GM19035 (cell line): Measurements from ENCODE around the gene TMEM8B.

Source experiments
- ATAC-seq: cut with Tn5 transposase; IDR thresholded peaks from one replicate; pipeline ENCODE4 v1.9.1; 2021; ENCODE audit not compliant: unreplicated experiment

Gene TMEM8B

DNA sequence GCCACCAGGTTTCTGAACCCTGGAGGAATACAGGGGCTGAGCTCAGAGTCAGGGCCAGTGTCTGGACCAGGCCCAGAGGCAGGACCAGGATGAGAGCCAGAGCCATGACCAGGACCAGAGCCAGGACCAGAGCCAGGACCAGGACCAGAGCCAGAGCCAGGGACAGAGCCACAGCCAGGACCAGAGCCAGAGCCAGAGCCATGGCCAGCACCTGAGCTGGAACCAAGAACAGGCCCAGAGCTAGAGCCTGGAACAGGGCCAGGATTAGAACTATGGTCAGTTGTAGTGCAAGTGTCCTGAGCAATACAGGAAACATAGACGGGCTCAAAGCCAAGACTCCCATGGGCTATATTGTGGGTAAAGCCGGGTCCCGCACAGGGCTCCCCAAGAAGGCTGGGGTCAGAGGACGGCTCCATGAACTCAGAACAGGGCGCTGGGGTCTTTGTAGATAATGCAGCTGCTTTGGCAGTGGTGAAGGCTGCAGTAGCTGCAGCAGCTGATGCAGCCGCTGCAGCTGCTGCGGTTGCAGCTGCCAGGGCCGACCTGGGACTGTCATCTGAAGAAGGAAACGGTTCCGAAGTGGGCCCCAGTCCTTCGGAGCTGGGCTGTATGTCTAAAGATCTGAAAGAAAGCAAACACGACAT, 17.5 kb upstream of the TMEM8B start:
- no peak for ATAC-seq

DNA sequence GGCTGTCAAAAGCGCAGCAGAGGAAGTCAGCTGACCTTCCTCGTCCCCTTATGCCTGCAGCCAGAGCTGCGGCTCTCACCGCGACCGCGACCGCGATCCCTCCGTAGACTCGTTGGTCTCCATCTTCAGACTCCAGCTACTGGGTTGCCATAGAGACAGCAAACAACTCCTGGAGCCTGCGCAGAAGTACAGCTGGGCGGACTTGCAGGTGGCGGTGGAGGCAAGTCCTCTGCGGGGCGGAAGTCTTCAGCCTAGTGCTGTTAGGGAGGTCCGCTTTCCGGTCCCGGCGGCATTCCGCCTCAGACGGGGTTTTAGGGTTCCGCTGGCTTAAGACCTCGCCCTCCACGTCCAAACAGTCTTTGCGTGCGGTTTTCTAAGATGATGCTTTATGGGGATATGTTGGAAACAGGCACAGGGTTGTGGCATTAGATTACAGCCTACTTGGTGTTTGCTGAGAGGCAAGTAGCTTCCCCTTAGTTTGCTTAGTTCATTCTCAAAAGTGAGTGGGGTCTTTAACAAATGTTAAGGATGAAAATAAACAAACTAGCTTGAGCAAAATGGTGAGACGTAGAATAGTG, 16.9 kb upstream of the TMEM8B start, which contains the start of gene SPAG8:
TSS of gene SPAG8 (minus strand) at position 238 of the 578 bp plus-strand sequence. CDS start at position 123, 115 bp downstream.
- peak; percentile 55 for ATAC-seq

DNA sequence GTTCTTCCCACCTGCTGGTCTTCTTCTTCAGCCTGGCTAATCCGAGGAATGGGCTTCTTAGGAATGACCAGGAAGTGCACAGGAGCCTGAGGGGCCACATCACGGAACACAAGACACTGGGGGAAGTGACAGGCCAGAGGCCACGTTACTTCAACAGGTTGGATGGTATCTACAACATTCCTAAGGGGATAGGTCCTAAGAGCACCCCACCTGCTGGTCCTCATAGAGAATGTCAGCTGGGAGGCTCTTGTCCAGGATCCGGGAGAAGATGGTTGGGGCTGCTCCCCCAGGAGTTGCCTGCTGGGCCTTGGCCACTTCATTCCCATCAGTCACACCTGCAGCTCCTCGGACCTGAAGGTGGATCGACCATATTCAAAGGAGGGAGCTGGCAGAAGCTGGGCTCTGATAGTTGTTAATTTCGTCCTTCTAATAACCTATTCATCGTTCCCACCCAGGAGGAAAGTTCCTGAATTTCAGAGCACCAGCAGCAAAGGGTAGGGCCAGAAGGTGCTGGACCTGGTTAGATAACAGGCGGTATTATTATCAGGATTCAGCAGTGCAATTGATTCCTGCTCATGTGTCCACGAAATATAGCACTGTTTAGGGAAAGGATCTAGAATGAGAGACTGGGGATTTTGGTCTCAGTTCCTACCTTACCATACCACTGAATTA, 15.5 kb upstream of the TMEM8B start:
- no peak for ATAC-seq

DNA sequence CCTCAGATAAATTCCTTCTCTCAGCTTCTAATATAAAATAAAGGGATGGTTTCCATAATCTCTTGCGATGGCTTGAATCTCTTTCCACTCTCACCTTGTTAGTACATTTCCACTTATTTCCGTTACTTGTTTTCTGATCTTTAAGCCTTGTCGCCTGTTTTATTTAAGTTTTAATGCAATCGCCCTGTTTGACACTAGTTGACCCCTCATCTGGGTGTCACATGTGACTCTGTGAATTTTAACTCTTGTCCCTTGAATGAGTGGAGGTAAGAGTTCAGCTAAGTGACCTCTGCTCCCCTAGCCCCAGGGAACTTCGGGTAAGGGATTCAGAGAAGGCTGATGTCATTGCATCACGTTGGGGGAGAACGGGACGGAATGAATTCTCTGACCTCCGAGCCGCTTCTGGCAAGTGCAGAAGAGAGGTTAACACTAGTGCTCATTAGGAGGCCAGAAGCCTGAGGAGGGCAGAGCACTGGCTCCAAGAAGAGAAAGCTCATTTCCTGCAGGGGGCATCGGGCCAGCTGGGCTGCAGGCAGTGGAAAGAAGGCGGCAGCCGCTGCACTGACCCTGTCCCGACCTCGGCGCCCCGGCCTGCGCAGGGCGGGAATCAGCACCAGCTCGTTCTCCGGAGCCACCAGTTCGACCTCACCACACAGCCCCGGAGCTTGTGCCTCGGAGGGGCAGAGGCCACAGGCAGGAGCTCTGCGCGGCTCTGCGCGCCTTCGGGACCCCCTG, 14.8 kb upstream of the TMEM8B start:
- ATAC-seq, result peak; percentile 23

DNA sequence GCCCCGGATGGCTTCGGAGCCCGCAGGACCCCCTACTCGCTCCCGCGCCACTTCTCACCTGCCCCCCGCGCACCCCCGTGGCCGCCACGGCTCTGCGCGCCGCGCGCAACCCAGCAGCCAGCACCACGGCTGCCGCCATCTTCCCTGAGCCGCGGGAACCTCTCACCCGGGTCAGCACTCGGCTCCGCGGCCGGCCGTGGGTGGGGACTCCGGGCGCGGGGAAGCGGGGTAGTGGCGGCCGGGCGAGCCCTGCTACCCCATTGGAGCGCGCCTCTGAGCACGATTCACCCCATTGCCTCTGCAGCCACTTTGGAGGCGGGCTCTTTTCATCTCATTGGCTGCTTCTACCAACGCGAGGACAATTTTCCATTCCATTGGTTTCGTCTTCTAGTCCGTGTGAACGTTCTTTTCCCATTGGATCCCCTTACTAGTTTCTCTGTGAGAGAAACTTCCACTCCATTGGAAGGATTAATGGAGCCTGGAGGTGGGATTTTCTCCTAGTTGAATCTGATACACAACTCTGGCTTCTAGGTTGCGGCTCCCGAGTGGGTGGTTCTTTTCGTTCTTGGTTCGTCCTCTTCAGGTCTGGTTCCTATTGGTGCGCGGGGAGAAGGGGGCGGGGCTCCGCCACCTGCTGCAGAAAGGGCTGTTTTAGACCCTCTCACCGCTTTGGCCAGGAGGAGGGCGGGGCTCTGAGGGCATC, 14.0 kb upstream of the TMEM8B start, which contains the start of gene HINT2:
TSS of gene HINT2 (minus strand) at position 202 of the 703 bp plus-strand sequence. CDS start at position 139, 63 bp downstream.
- peak; percentile 79 for ATAC-seq

DNA sequence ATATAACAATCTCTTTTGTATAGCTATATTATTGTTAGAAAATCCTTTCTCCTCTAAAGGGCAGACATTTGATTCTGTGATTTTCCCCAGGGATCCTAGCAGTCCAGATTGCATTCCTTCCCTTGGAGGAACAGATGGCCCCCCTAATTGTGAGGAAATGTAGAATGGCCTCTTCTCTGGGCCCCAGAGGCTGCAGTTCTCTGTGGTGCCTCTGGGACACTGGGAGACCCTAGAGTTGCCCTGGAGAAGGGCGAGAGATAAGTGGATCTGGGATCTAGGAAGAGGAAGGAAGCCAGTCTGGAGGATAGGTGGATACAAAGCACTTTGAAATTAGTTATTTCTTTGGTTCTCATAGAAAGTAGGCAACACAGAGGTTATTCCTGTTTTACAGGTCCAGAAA, 12.3 kb upstream of the TMEM8B start:
- no peak for ATAC-seq

DNA sequence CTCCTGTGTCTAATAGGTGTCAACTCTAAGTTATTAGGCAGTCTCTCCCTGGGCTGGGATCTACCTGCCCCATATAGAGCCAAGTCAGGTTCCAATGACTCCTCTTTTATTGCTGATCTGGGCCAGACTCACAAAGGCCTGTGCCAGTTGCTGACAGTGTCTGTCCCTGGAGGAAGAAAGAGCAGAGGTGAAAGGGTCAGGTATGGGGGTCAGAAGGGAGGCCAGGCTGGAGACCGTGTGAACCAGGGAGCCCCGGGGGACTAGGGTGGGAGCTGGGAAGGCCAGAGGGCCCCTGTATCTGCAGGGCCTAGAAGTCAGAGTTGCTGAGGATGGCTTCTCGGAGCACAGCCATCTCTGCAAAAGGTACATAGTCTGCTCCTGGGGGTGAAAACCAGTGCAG, 10.7 kb upstream of the TMEM8B start:
- no peak for ATAC-seq

DNA sequence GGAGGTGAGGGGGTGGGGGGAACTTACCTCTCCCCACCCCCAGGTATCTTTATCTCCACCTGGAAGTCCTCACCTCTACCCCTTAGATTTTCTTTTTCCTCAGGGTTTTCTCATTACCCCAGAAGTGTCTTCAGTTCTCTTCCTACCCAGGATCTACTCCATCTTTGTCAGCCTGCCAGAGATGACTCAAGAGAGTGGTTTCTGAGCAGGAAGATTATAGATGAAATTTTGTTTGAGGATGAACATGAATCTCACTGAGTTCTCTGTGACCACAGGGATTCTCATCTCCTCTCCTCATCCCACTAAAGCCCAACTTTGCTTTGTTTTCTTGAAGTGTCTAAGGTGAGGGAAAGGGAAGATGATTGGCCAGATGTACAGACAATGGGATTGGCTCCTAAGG, 9.0 kb upstream of the TMEM8B start:
- no peak for ATAC-seq

DNA sequence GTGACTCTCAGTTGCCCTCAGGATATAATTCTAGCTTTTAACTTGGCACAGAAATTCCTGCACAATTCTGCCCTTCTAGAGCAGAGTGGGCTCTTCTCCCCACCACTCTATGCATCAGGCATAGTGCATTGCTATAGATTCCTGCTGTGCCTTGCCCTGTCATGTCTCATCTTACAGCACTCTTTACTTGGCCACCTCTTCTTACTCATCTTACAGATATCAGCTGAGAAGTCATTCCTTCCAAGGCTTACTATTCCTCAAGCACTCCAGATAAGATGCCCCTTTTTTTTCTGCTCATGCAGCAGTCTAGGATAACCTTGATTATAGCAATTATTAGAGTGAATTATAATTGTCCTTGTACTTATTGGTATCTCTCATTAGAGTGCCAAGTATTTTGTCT, 6.1 kb upstream of the TMEM8B start:
- ATAC-seq, result no peak

DNA sequence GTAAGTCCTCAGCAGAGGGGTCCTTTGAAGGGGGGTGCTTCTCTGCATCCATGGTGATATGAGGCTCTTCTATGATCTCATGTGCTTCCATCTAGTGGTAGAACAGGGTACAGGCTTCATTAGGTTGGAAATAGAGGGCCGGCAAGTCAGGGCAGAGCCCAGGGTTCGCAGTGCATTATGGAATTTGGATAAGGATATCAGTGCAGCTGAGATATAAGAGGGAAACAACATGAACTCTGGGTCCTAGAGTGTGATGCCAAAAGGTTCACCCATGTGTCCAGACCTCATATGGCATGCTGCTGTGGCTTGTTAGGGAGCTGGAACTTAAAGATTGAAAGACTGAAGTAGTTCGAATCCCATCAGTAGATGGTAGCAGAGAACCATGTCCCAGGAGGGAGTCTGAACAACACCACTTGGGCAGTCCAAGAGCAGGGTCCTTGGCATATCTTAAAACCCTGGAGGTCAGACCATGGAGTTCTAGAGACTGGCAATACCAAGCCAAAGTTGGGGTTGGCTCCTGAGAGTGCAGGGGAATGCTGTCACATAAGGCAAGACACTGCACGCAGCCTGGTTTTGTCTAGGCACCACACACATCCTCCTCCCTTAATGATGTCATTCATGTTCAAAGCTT, 2.8 kb upstream of the TMEM8B start:
- ATAC-seq, result no peak

DNA sequence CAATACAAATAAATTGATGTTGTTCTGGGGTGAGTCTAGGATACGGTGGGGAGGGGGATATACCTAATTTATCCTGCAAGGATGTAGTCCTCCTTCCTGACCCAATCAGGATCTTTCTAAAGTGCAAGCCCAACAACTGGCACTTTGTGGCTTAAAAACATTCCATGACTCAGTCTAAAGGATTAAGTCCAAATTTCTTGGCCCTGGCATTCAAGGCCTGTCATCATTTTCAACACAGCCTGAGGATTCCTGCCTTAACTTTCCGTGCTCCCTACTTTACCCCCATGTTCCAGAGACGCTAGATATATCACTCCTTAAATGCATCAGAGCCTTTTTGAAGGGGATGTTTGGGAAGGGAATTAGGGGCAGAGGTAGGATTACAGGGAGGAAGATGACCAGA, 1.5 kb upstream of the TMEM8B start:
- ATAC-seq, result no peak

DNA sequence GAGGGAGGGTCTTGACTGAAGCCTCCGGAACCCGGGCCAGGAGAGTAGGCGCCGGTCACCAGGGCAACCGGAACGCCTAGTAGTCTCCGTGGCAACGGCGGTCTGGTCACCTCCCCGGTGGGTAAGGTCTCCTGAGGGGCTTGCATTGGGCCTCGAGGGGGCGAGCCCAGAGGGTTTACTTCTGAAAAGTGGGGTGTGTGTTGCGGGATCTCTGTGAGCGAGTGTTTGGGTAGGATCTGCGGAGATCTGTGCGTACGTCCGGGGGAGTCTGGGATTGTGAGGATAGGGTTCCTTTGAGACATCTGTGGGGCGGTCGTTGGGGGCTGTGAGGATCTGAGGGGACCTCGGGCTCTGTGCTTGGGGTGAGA, 328 bp upstream of the TMEM8B start, which contains the start of gene FAM221B:
TSS of gene FAM221B (minus strand) at position 17 of the 368 bp plus-strand sequence. CDS start 2,571 bp downstream, outside the sequence.
- no peak for ATAC-seq

DNA sequence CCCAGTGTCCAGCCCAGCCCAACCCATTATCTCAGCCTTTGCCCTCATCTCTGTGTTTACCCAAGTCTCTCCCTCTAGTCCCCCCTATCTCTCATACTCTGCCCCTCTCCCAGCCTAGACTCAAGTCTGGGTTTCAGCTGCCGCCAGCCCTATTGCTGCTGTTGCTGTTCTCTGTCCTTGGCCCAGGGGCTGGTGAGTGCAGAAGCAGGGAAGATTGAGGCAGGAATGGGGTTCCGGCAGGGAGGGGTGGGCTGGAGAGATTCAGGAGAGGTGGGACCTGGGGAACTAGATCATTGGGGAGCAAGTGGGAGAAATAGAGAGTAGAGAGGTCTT, 702 bp downstream of the TMEM8B start:
- ATAC-seq, result no peak

DNA sequence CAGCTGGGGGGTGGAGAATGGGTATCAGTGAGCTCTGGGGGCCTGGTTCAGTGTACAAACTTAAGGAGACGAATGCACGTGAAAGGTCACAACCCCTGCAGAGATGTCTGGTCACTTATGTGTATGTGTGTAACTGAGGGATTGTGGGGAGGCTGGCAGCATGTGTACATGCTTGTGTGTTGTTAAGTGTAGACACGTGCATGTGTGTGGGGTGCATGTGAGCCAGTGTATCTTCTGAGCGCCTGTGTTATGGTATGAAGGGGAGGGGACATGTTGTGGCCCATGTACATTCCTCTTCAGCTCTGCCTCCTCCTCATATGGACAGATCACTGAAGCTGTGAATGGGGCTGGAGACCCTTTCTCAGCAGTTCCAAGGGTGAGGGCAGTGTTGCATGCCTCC, 2.0 kb downstream of the TMEM8B start:
- no peak for ATAC-seq

DNA sequence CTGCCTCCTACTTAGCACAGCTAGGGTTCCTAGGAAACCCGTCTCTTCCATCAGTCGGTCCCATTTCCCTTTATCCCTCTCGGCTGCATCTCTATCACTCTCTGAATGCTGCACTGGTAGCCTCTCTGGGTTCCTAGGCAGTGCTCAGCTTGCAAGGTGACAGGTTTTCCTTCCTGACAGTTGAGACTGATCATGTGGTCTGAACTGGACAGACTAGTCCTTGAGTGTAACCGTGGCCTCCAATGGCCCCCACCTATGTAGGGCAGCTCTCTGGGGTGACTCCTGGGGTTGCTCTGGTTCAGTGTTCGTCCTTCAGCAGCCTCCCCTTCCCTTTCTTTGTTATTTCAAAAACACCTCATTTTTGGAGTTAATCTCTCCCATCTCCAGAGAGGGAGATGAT, 3.8 kb downstream of the TMEM8B start:
- no peak for ATAC-seq

DNA sequence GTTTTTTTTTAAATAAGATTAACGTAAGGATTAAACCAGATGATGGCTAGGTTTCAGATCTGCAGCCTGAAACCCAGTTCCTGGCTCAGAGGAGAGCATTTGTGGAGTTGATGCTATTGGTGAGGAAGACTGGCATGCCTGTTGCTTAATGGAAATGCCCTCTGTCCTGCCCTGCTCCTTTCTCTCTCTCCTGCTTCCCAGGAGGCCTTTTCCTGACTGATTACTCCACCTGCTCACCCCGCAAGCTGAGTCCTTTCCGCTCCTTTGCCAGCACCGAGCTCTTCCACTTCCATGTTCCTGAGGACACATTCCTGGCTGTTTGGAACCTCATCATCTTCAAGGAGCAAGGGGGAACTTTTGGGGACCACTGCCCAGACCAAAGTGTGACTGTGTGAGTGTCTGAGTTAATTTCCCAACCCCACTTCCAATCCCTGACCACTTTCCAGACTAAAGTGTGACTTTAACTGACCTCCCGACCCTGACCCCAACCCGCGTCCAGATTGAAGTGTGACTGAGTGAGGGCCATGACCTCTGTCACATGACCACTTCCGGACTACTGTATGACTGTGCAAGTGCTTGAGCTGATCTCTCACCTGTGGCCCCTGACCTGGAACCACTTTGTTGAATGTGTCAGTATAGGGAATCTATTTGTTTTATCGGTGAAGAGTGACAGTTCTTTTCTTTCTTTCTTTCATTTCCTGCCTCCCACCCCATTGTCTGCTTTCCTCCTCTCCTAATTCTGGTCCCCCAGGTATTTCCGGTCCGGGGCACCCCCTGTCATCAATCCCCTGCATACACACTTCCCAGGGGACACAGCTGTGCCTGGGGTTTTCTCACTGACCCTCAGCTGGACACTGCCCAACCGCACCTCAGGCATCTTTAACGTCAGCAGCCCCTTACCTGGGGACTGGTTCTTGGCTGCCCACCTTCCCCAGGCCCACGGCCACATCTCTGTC, 5.5 kb downstream of the TMEM8B start:
- ATAC-seq, result no peak

DNA sequence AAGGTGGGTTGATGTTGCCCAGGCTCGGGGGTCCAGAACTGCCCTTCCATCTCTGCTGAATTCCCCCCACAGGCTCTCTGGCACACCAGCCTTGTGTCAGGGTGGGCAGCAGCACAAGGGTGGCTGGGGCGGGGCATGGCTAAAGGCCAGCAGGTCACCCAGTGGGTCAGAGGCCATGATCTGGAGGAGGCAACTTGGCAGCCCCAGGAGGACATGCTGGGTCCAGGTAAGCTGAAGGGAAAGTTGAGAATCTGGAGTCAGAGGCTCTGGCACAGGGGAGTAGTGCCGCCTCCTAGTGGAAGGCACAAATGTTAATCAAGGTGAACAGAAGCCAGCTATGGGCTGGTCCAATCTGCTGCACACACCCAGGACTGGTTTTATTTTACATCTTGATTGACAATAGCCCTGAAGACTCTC, 6.2 kb downstream of the TMEM8B start:
- ATAC-seq, result no peak

DNA sequence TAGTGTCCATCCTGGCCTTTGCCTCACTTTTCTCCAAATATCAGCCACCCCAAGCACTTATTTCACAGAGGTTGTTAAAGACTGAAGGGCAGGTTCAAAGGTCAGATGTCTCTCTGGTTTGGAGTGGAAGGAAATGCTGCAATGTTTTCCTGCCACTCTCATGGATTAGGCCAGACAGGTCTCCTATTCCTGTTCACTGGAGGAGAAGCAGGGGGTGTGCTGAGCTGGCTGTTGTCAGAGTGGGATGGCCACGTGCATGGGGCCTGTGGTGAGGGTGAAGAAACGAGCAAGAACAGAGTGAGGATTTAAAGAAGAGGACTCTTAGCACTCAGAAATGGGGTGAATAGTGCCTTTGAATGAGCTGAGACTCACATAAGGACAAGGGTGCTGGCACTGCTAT, 6.7 kb downstream of the TMEM8B start:
- no peak for ATAC-seq

DNA sequence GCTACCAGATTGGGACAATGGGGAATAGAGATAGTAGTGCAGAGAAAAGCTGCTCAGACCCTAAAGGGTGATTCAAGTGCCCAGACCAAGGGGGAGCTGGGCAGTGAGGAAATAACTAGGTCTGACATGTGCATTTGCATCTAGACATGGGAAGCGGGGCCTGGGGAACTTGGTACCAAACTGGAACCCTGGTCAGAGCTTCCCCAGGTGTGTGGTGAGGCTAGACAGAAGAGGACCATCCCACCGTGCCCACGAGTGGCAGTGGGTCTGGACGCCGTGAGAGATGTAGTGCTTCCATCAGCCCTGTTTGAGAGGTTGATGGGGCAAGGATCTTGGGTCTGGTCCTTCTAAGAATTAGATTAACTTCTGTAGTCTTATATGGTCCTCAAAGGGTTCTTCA, 7.6 kb downstream of the TMEM8B start:
- no peak for ATAC-seq
